K562 (cell line): ENCODE measurements around the gene DYNLT5. TPM values are rescaled to one million over a fixed set of nuclear protein-coding genes. Genes with fewer than 3 reads are reported as not detected.

Source experiments
- C11orf30 ChIP-seq: fragments of 450-650 bp; IDR thresholded peaks from 2 replicates; pipeline ENCODE4 v1.6.1; 2016; ENCODE audit warnings: low read depth, mild to moderate bottlenecking
- CCNT2 ChIP-seq: IDR thresholded peaks from 2 replicates; pipeline ENCODE4 v1.6.1; 2011; ENCODE audit warnings: borderline replicate concordance, low read depth, mild to moderate bottlenecking, moderate library complexity, mixed read lengths, low read length; ENCODE audit not compliant: insufficient read length; ENCODE audit errors: extremely low read depth
- CHCHD3 ChIP-seq: fragments of 250-450 bp; sonication (Bioruptor Pico); IDR thresholded peaks from 2 replicates; pipeline ENCODE4 v2.1.2; 2022; ENCODE audit warnings: mild to moderate bottlenecking
- FOS ChIP-seq: IDR thresholded peaks from 3 replicates; pipeline ENCODE4 v1.6.1; 2011; ENCODE audit not compliant: insufficient read length; ENCODE audit errors: extremely low read depth
- NFXL1 ChIP-seq: fragments of 450-650 bp; formaldehyde crosslinking; IDR thresholded peaks from 2 replicates; pipeline ENCODE4 v1.4.0; 2021; ENCODE audit warnings: mild to moderate bottlenecking
- PML ChIP-seq: IDR thresholded peaks from 2 replicates; pipeline ENCODE4 v1.6.1; 2012; ENCODE audit warnings: low read length, inconsistent platforms
- PURB ChIP-seq: sonication (generic); formaldehyde crosslinking; IDR thresholded peaks from 2 replicates; pipeline ENCODE4 v1.9.0; 2021; ENCODE audit warnings: low read depth, mild to moderate bottlenecking, missing genetic modification reagents
- RAD21 ChIP-seq, 2 experiments: fragments of 250-450 bp in 1 of 2; fragments of 450-650 bp in 1 of 2; sonication (Bioruptor Pico) in 1 of 2; formaldehyde crosslinking in 1 of 2; IDR thresholded peaks in 1 of 2; conservative IDR thresholded peaks in 1 of 2; 2 replicates each; pipeline versions ENCODE4 v1.4.0 to v1.8.0; 2020 to 2022; ENCODE audit warnings: mild to moderate bottlenecking in 2 of 2, moderate library complexity in 1 of 2
- RFX5 ChIP-seq: IDR thresholded peaks from 2 replicates; pipeline ENCODE4 v1.6.1; 2011; ENCODE audit warnings: low read depth, mild to moderate bottlenecking, improper control_type of control experiment, low read length
- SREBF1 ChIP-seq: fragments of 150-350 bp; IDR thresholded peaks from 2 replicates; pipeline ENCODE4 v1.6.1; 2014; ENCODE audit warnings: antibody characterized with exemption, low read depth, low read length, borderline replicate concordance
- ZBTB34 ChIP-seq: fragments of 250-450 bp; sonication (Bioruptor Pico); IDR thresholded peaks from 2 replicates; pipeline ENCODE4 v1.8.0; 2021; ENCODE audit warnings: mild to moderate bottlenecking, moderate library complexity
- ZNF184 ChIP-seq: sonication (generic); formaldehyde crosslinking; IDR thresholded peaks from 2 replicates; pipeline ENCODE4 v1.5.0; 2020; ENCODE audit warnings: missing genetic modification reagents
- ZNF197 ChIP-seq: fragments of 200-800 bp; sonication (Bioruptor generic); IDR thresholded peaks from 2 replicates; pipeline ENCODE4 v1.6.1; 2016; ENCODE audit warnings: low read depth, missing genetic modification characterization, missing compliant biosample characterization
- ZNF282 ChIP-seq: sonication (generic); formaldehyde crosslinking; IDR thresholded peaks from 2 replicates; pipeline ENCODE4 v1.8.1; 2023; ENCODE audit warnings: missing genetic modification reagents
- polyA plus RNA-seq, 8 experiments: library from polyadenylated mRNA; depleted of rRNA in 4 of 8; stranded (reverse) in 5 of 8; unstranded in 3 of 8; fragments of >200 nt; fragmentation: Nextera tagmentation in 2 of 8; fragmentation: Illumina TruSeq in 1 of 8; extraction: Ambion mirVana in 2 of 8; extraction: Trizol in 1 of 8; gene quantifications; 2 replicates each; pipeline versions ENCODE4 v1.2.1 to v1.2.3, GENCODE V29; 2011 to 2014; ENCODE audit warnings: inconsistent platforms in 1 of 8, missing spikeins in 1 of 8
- total RNA-seq, 7 experiments: library from RNA; depleted of rRNA in 6 of 7; stranded (reverse); fragments of >200 nt in 6 of 7; fragmentation: Illumina TruSeq in 2 of 7; extraction: Trizol in 2 of 7; gene quantifications; 2 replicates each; pipeline versions ENCODE4 v1.2.1 to v1.2.3, GENCODE V29; 2011 to 2021; ENCODE audit warnings: low replicate concordance in 1 of 7
- TF ChIP-seq, protein P1 (sequence below): fragments of 150-350 bp; IDR thresholded peaks from 2 replicates; pipeline ENCODE4 v1.6.1; 2014; ENCODE audit warnings: low read depth, mild to moderate bottlenecking, low read length, borderline replicate concordance
- TF ChIP-seq, protein P2 (sequence below), 2 experiments: fragments of 450-650 bp in 1 of 2; sonication (generic) in 1 of 2; formaldehyde crosslinking in 1 of 2; IDR thresholded peaks in 1 of 2; conservative IDR thresholded peaks in 1 of 2; 2 replicates each; pipeline versions ENCODE4 v1.6.1 to v1.8.1; 2016 to 2023; ENCODE audit warnings: mild to moderate bottlenecking in 2 of 2, moderate library complexity in 2 of 2, inconsistent platforms in 1 of 2, missing genetic modification reagents in 1 of 2
- TF ChIP-seq, protein P3 (sequence below): IDR thresholded peaks from 2 replicates; pipeline ENCODE4 v1.6.1; 2012; ENCODE audit warnings: low read depth, low read length, improper control_type of control experiment, borderline replicate concordance
- TF ChIP-seq, protein P4 (sequence below): sonication (generic); formaldehyde crosslinking; IDR thresholded peaks from 2 replicates; pipeline ENCODE4 v1.8.0; 2022; ENCODE audit warnings: mild to moderate bottlenecking, missing genetic modification reagents

DYNLT5 gene
- total and polyA plus RNA-seq, 9 of the 15 experiments (the other 6 are each of a cell fraction or from before 2014, with no cell fraction given), result not detected

- TF ChIP-seq, protein P1, sequence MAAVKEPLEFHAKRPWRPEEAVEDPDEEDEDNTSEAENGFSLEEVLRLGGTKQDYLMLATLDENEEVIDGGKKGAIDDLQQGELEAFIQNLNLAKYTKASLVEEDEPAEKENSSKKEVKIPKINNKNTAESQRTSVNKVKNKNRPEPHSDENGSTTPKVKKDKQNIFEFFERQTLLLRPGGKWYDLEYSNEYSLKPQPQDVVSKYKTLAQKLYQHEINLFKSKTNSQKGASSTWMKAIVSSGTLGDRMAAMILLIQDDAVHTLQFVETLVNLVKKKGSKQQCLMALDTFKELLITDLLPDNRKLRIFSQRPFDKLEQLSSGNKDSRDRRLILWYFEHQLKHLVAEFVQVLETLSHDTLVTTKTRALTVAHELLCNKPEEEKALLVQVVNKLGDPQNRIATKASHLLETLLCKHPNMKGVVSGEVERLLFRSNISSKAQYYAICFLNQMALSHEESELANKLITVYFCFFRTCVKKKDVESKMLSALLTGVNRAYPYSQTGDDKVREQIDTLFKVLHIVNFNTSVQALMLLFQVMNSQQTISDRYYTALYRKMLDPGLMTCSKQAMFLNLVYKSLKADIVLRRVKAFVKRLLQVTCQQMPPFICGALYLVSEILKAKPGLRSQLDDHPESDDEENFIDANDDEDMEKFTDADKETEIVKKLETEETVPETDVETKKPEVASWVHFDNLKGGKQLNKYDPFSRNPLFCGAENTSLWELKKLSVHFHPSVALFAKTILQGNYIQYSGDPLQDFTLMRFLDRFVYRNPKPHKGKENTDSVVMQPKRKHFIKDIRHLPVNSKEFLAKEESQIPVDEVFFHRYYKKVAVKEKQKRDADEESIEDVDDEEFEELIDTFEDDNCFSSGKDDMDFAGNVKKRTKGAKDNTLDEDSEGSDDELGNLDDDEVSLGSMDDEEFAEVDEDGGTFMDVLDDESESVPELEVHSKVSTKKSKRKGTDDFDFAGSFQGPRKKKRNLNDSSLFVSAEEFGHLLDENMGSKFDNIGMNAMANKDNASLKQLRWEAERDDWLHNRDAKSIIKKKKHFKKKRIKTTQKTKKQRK, result no peak
- TF ChIP-seq NFXL1, result no peak
- TF ChIP-seq CCNT2, result peak; percentile 59
- no peak for TF ChIP-seq ZNF282 (CRISPR knock-in tag)
- TF ChIP-seq PML, result peak; percentile 83; the same call in 1 of the 2 replicates
- no peak for TF ChIP-seq ZNF184 (CRISPR knock-in tag)
- TF ChIP-seq RAD21 (CRISPR knock-in tag; conservative IDR thresholded peaks at IDR 0.05 in 1 of 2, IDR thresholded peaks at IDR 0.05 in 1 of 2), result no peak
- no peak for TF ChIP-seq PURB (CRISPR knock-in tag)
- TF ChIP-seq C11orf30, result no peak
- TF ChIP-seq SREBF1, result no peak
- TF ChIP-seq, protein P2, sequence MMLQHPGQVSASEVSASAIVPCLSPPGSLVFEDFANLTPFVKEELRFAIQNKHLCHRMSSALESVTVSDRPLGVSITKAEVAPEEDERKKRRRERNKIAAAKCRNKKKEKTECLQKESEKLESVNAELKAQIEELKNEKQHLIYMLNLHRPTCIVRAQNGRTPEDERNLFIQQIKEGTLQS (IDR thresholded peaks at IDR 0.05), result peak; percentile 86
- TF ChIP-seq, protein P2 (CRISPR knock-in tag; conservative IDR thresholded peaks at IDR 0.05), result 0 out of 2 replicates have a peak, but pooled peaks have one; percentile 29
- TF ChIP-seq ZNF197 (CRISPR knock-in tag), result no peak; the same call in 1 of the 2 replicates
- no peak for TF ChIP-seq CHCHD3
- TF ChIP-seq, protein P3, sequence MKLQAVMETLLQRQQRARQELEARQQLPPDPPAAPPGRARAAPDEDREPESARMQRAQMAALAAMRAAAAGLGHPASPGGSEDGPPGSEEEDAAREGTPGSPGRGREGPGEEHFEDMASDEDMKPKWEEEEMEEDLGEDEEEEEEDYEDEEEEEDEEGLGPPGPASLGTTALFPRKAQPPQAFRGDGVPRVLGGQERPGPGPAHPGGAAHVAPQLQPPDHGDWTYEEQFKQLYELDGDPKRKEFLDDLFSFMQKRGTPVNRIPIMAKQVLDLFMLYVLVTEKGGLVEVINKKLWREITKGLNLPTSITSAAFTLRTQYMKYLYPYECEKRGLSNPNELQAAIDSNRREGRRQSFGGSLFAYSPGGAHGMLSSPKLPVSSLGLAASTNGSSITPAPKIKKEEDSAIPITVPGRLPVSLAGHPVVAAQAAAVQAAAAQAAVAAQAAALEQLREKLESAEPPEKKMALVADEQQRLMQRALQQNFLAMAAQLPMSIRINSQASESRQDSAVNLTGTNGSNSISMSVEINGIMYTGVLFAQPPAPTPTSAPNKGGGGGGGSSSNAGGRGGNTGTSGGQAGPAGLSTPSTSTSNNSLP, result peak; percentile 69; the same call in 1 of the 2 replicates
- TF ChIP-seq RFX5, result no peak
- TF ChIP-seq, protein P4, sequence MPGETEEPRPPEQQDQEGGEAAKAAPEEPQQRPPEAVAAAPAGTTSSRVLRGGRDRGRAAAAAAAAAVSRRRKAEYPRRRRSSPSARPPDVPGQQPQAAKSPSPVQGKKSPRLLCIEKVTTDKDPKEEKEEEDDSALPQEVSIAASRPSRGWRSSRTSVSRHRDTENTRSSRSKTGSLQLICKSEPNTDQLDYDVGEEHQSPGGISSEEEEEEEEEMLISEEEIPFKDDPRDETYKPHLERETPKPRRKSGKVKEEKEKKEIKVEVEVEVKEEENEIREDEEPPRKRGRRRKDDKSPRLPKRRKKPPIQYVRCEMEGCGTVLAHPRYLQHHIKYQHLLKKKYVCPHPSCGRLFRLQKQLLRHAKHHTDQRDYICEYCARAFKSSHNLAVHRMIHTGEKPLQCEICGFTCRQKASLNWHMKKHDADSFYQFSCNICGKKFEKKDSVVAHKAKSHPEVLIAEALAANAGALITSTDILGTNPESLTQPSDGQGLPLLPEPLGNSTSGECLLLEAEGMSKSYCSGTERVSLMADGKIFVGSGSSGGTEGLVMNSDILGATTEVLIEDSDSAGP, result no peak
- TF ChIP-seq FOS, result no peak
- no peak for TF ChIP-seq ZBTB34
Observed at GRCh38 chr1:66758241-66758755, 6.0 kb downstream of the DYNLT5 start (continued).
